RWPE2 (cell line): ENCODE results near the gene SLN.

Source experiments
- ATAC-seq: fragments of 200-7000 bp; cut with Tn5 transposase; 3 replicates; pipeline ENCODE4 v1.9.1; 2021; ENCODE audit warnings: low read depth
- DNase-seq: peaks from one replicate; pipeline ENCODE4 v3.0.0-alpha.2; 2020; ENCODE audit warnings: low spot score
- H3K27ac ChIP-seq: fragments of 450-650 bp; 2 replicates; pipeline ENCODE4 v1.5.1; 2017; ENCODE audit warnings: mild to moderate bottlenecking; ENCODE audit not compliant: poor library complexity, severe bottlenecking
- H3K27me3 ChIP-seq: fragments of 250-450 bp; sonication (Bioruptor Pico); 2 replicates; pipeline ENCODE4 v1.5.1; 2021; ENCODE audit warnings: mild to moderate bottlenecking, moderate library complexity; ENCODE audit not compliant: insufficient read depth, poor library complexity, severe bottlenecking
- H3K36me3 ChIP-seq: fragments of 250-450 bp; sonication (Bioruptor Pico); 2 replicates; pipeline ENCODE4 v1.5.1; 2020; ENCODE audit warnings: low read depth, mild to moderate bottlenecking, moderate library complexity
- H3K4me1 ChIP-seq: fragments of 250-450 bp; sonication (Bioruptor Pico); 2 replicates; pipeline ENCODE4 v1.5.1; 2021; ENCODE audit warnings: mild to moderate bottlenecking, moderate library complexity; ENCODE audit not compliant: insufficient read depth, poor library complexity, severe bottlenecking
- H3K4me3 ChIP-seq: fragments of 250-450 bp; sonication (Bioruptor Pico); 2 replicates; pipeline ENCODE4 v1.5.1; 2021; ENCODE audit warnings: mild to moderate bottlenecking, moderate library complexity; ENCODE audit not compliant: severe bottlenecking
- H3K9me3 ChIP-seq: fragments of 250-450 bp; sonication (Bioruptor Pico); 2 replicates; pipeline ENCODE4 v1.5.1; 2021; ENCODE audit warnings: mild to moderate bottlenecking, moderate library complexity; ENCODE audit not compliant: severe bottlenecking
- TF ChIP-seq, protein P1 (sequence below): fragments of 450-650 bp; IDR thresholded peaks from one replicate; pipeline ENCODE4 v1.5.1; 2017; ENCODE audit warnings: mild to moderate bottlenecking, moderate library complexity; ENCODE audit not compliant: poor library complexity, severe bottlenecking

SLN gene

DNA sequence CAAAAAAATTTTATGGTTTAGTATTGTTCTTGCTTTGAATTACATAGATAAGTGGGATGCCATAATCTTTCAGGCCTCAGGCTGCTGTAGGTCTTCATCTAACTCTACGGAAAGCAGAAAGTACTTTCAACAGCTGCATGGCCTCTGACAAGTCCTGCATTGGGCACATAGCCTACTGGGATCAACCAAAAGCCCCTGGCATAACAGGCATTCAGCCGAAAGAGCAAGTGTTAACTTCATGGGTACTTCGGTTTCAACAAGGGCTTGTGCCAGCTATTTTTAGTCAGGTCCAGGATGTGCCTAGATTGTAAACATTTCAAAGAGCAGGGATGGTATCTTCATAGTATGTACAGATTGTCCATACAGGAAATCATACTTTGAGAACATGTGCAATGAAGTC lies 3.1 kb downstream of the SLN start:
- ATAC-seq: no peak
- H3K27ac ChIP-seq: no peak overlapping the region
- no peak for DNase-seq
- peaks cover 14% of the 10 kb centered on the region for H3K4me1 ChIP-seq
- no peak overlapping the region for H3K4me3 ChIP-seq
- H3K36me3 ChIP-seq: no peaks in the 10 kb centered on the region
- H3K27me3 ChIP-seq: no peaks in the 10 kb centered on the region
- H3K9me3 ChIP-seq: no peaks in the 10 kb centered on the region
- TF ChIP-seq, protein P1, sequence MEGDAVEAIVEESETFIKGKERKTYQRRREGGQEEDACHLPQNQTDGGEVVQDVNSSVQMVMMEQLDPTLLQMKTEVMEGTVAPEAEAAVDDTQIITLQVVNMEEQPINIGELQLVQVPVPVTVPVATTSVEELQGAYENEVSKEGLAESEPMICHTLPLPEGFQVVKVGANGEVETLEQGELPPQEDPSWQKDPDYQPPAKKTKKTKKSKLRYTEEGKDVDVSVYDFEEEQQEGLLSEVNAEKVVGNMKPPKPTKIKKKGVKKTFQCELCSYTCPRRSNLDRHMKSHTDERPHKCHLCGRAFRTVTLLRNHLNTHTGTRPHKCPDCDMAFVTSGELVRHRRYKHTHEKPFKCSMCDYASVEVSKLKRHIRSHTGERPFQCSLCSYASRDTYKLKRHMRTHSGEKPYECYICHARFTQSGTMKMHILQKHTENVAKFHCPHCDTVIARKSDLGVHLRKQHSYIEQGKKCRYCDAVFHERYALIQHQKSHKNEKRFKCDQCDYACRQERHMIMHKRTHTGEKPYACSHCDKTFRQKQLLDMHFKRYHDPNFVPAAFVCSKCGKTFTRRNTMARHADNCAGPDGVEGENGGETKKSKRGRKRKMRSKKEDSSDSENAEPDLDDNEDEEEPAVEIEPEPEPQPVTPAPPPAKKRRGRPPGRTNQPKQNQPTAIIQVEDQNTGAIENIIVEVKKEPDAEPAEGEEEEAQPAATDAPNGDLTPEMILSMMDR: no peak

DNA sequence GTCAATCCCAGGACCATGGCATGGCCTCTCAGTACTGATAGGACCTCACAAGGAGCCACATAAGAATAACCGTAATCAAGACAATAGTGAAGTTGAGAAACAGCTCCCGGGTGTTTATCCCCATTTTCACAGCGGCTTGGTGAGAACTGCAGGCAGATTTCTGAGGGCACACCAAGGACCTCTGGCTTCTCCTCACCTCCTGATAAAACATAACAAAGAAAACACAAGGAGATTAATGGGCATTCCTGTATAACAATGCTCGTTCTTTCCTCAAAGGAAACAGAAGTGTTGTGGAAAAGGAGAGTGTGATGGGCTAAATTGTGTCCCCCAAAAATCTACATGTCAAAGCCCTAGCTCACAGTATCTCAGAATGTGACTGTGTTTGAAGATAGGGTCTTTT lies 4.0 kb downstream of the SLN start:
- DNase-seq (no peak), ATAC-seq (no peak)
- no peak overlapping the region for H3K27ac ChIP-seq
- no peaks in the 10 kb centered on the region for H3K9me3 ChIP-seq
- no peaks in the 10 kb centered on the region for H3K36me3 ChIP-seq
- no peak overlapping the region for H3K4me3 ChIP-seq
- H3K4me1 ChIP-seq: peaks cover 14% of the 10 kb centered on the region
- TF ChIP-seq, protein P1: no peak
- H3K27me3 ChIP-seq: no peaks in the 10 kb centered on the region

DNA sequence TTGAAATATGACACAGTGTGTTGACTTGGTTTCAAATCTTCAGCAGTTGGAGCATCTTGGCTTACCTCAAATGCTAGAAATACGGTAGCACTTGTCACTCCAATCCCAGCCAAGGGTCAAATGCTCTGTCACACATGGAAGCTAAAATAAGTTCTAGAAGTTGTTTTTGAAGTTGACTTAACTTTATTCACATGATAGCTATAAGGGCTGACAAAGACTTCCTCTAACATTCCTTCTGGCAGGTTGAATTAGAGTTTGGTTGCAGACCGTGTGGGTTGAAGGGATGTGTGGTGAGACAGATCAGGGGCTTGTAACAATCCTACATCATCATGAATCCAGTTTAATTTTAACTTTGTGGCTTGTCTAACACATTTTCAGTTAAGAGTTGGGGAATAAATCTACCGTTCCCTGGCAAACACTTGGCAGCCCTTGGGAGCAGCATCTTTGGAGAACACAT lies 4.6 kb downstream of the SLN start:
- TF ChIP-seq, protein P1: no peak
- H3K4me3 ChIP-seq: no peak overlapping the region
- H3K9me3 ChIP-seq: no peaks in the 10 kb centered on the region
- no peak overlapping the region for H3K27ac ChIP-seq
- DNase-seq: no peak
- no peaks in the 10 kb centered on the region for H3K36me3 ChIP-seq
- peaks cover 14% of the 10 kb centered on the region for H3K4me1 ChIP-seq
- no peaks in the 10 kb centered on the region for H3K27me3 ChIP-seq
- ATAC-seq: no peak

DNA sequence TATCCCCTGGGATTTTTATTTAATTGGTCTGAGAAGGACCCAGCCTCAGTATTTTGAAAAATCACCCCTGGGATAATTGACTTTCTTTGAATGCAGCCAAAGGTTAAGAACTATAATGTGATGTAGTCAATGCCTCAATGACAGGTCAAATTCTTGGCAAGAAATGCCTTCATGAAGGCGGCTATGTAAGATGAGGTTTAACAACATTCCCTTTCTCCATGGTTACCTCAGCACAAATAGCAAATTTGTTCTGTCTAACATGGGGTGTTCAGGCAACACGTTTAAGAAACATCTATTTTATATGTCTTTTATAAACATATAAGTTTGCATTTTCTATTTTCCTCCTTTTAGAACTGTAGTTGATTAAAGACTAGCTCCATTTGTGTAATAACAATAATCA lies 5.3 kb downstream of the SLN start:
- ATAC-seq: no peak

GRCh38 chr11:107705027-107705426 lies 6.8 kb downstream of the SLN start:
- no peak for DNase-seq
- Histone ChIP-seq H3K27me3 (no peaks in the 10 kb centered on the region), H3K36me3 (no peaks in the 10 kb centered on the region), H3K4me1 (peaks cover 14% of the 10 kb centered on the region), H3K27ac (peak overlapping the region; percentile 69), H3K4me3 (no peak overlapping the region), H3K9me3 (no peaks in the 10 kb centered on the region)
- ATAC-seq: peak; percentile 93
- TF ChIP-seq, protein P1: no peak

More for the DNA sequence above, 5.3 kb downstream of the SLN start:
- TF ChIP-seq, protein P1: no peak
- Histone ChIP-seq H3K9me3 (no peaks in the 10 kb centered on the region), H3K4me1 (peaks cover 14% of the 10 kb centered on the region), H3K4me3 (no peak overlapping the region), H3K27ac (no peak overlapping the region), H3K27me3 (no peaks in the 10 kb centered on the region), H3K36me3 (no peaks in the 10 kb centered on the region)
- DNase-seq: no peak
